ENCODE results near the gene ITGB3BP.
"Not testable (repeated sequence)": the region's sequence is repeated elsewhere in the genome, so short reads cannot be mapped to it uniquely, and the experiment has no call there.

ITGB3BP gene, protein sequence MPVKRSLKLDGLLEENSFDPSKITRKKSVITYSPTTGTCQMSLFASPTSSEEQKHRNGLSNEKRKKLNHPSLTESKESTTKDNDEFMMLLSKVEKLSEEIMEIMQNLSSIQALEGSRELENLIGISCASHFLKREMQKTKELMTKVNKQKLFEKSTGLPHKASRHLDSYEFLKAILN

DNA sequence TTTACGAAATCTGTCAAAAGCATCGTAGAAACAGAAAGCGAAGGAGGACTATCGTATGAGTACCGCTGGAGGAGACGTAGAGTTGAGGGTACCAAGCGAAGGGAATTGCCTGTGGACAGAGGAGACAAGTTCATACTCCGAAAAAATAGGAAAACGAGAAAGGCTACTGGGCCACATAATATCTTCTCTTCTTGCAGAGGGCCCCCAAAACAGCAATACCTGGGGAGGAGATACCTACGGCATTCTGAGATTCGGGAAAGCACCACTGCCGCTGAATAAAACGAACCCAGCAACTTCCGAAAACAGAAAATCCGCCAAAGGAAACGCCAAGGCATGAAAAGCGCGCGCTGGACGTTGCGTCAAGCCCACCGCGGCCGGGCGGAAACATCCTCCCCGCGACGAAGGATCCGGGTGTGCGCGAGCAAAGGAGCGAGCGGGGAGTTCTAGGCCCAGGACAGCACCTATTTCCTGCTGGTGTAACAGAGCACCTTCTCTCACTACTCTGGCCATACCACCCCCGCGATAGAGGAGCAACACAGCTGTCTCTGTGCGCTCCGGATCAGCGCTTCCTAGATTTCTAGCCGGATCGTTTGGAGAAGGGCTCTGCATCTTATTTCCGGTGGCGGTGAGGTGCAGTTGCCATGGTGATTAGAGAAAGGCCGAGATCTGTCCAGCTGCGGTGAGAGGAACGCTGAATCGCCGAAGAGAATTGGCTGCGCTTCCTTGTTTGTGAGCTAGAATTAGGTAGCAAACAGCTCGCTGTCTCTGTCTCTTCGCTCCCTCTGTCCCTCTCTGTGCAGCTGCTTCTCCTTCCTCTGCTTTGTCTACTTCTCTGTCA, at the start of gene ITGB3BP, which contains the start of gene EFCAB7:
ITGB3BP (minus strand) TSS at position 335 of the 838 bp plus-strand sequence; CDS start at position 243, 92 bp downstream.
EFCAB7 (plus strand) TSS at position 635 of the 838 bp plus-strand sequence. CDS start 2,048 bp downstream, outside the sequence.
- peak; percentile 95 for DNase-seq

DNA sequence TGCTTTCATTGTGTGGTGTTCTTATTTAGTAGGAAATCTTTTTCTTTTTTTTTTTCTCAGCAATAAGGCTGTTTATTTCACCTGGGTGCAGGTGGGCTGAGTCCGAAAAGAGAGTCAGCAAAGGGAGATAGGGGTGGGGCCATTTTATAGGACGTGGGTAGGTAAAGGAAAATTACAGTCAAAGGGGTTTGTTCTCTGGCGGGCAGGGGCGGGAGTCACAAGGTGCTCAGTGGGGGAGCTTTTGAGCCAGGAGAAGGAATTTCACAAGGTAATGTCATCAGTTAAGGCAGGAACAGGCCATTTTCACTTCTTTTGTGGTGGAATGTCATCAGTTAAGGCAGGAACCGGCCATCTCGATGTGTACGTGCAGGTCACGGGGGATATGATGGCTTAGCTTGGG, 49.7 kb upstream of the ITGB3BP start:
- not testable (repeated sequence) for DNase-seq

DNA sequence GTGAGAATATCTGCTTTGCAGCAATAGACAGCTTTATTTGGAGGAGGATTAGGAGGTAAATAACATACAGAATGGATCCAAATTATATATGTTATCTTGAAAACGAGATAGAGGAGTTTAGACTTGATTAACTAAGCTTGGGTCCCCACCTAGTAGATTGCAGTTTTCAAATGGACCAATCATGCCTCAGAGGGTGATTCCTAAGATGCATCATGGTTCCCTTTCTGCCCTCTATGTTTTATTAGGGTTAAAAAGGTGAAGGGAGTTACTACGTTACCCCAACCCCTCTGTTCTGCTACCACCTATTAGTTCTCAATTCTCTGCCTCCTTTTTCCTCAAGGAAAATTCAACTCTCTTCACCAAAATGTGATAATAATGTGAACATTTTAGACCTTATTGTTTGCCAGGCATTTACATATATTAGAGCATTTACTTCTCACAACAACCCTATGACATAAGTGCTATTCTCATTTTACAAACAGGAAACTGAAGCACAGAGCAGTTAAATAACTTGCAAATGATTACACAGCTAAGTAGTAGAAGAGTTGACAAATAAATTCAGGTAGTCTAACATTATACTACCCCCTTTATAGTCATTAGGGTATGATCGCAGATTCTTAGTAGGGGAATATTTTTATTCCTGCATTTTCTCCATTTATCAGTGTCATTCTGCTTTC, 46.8 kb upstream of the ITGB3BP start:
- no peak for DNase-seq

- DNase-seq: no peak
These were observed 46.0 kb upstream of the ITGB3BP start for GRCh38 chr1:63569068-63569467.

DNA sequence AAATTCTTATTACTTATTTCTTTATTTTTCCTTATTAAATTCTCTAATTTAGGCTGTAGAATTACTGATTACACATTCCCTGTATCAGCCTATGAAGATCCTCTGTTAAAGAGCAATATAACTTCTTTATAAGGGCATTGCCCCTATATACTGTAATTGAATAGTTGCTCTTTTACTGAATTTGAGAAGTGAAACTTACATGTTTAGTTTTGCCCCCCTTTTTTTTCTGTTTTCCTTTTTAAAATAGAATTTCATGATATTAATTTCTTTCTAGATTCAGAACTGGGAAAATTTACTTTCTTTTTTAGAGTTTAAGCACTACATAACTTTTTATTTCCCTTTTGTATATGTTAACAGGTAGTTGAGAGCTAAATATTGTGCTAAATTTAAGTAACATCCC, 40.7 kb upstream of the ITGB3BP start:
- no peak for DNase-seq

GRCh38 chr1:63559357-63559756, 36.3 kb upstream of the ITGB3BP start:
- DNase-seq: no peak

DNA sequence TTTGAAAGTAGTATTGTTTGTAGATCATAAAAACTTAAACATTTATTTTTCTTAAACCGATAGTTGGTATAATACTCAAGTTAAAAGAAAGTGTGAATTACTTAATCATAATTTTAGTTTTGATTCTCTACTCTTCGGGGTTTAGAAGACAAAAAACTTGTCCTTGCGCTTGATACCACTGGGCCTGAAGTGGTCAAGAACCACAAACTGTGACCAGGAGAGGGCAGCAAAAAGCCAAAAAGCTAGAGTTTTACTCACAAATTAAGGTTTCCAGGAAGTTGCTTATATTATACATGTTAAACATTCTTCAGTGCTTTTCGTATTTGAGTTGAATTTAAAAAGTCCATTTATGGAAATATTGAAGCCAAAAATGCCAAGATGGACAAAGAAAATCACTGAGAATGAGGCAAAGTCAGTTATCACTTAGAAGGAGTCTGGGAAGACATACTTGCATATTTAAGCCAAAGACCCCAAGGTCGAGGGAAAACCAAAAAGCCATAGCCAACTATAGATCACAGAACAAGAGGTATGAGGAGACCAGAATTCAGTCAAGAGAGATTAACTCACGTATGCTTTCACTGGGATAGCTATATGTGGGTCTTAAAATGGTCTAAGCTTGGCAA, 34.5 kb upstream of the ITGB3BP start:
- DNase-seq: no peak

DNA sequence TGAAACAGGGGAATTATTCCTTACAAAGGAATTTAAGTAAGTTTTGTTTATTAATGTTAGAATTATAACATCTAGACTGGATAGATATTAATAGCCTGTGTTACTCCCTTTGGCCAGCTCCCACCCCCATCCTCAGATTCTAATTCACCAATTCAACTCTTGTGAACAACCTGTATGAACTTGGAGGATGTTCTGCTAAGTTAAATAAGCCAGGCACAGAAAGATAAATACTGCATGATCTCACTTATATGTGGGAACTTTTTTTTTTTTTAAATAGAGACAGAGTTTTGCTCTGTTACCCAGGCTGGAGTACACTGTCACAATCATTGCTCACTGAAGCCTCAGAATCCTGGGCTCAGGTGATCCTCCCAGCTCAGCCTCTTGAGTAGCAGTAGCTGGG, 32.5 kb upstream of the ITGB3BP start:
- no peak for DNase-seq

DNA sequence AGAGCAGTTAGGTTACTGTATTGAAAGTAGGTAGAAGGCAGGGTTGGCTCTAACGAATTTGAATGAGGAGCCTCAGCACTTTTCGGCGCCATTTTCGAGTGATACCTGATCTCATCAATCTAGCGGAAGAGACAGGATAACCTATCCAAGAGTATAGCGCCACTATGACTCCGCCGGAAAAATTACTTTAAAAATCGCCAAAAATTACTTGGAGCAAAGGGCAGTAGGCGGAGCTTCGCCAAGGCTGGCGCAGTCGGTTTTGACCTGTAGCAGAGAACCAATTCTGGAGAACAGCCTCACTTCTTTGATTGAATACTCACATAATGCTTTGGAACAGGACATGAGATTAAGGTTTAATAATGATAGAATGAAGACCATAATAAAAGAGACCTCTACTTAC, 25.9 kb upstream of the ITGB3BP start:
- no peak for DNase-seq

DNA sequence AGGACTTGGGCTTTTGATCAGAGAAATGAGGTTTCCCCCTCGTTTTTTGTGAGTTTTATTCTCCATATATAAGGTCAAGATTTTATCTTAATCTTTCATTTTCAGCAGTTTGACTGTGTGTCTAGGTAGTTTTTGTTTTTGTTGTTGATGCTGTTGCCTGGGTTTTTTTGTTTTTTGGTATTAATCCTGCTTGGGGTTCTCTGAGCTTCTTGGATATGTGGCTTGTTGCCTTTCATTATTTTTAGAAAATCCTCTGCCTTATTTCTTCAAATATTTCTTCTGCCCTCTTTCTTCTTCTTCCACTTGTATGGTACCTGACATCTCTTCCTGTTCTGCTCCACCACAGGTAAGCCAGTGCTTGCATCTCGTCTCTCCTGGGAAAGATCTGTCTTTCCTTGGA, 25.3 kb upstream of the ITGB3BP start:
- no peak for DNase-seq

DNA sequence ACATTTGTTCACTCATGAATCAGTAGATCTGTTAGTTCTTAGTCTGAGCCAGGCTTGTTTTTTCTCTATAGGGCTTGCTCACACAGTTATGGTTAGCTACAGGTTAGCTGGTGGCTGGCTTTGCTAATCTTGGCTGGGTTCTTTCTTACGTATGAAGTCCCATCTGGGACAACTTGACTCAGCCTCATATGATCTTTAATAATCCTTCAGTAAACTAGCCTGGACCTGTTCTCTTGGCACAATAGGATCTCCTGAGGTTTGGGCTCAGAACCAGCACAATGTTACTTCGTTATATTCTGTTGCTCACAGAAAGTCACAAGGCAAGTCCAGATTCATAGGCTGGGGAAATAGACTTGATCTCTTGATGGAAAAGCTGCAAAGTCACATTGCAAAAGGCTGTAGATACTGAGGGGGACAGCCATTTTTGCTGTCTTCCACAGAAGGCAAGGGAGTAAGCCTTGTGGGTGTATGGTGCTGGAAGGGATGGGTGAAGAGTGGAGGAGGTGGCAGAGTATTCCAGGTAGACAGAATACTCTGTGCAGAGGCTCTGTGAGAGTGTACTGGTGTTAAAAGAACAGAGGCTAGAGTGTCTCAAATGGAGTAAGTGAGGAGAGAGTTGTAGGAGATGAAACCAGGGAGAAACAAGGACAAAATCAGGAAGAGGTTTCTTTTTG, 24.7 kb upstream of the ITGB3BP start:
- DNase-seq: no peak

GRCh38 chr1:63545780-63546179, 22.8 kb upstream of the ITGB3BP start:
- DNase-seq: no peak

- DNase-seq: no peak
These were observed 14.9 kb upstream of the ITGB3BP start for GRCh38 chr1:63537940-63538339.

DNA sequence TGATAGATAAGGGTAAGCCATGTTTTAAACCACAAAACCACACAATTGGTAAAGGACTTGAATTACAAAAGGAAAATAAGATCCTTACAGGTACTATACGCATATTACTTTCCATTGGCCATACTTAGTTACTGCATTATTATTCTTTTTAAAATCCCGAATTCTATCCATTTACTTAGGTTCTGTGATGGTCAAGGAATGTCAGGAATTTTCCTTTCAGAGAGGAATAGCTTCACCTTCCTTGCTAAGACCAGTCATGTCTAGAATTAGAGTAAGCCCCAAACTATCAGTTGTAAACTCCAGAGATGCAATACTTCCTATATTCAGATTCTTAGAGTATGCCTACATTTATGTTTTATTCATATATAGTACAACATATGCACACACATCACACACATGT, 14.0 kb upstream of the ITGB3BP start:
- DNase-seq: no peak

GRCh38 chr1:63534406-63534805, 11.4 kb upstream of the ITGB3BP start:
- DNase-seq: no peak

- peak; percentile 6 for DNase-seq
These were observed 10.9 kb upstream of the ITGB3BP start for GRCh38 chr1:63533931-63534330.

DNA sequence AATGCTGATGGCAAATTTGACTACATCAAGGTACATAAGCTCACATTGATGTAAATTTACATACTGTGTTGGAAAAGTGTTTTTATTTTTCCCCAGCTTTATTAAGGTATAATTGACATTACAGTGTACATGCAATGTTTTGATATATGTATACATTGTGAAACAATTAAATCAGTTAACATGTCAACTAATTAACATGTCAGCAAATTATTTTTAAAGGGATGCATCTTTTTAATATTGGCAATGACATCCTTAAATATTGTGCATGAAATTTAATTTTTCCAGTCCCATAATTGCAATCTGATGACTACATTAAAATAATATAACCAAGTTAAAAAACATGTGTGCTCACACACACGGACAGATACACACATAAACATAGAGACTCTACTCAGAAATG, 9.7 kb upstream of the ITGB3BP start:
- no peak for DNase-seq

DNA sequence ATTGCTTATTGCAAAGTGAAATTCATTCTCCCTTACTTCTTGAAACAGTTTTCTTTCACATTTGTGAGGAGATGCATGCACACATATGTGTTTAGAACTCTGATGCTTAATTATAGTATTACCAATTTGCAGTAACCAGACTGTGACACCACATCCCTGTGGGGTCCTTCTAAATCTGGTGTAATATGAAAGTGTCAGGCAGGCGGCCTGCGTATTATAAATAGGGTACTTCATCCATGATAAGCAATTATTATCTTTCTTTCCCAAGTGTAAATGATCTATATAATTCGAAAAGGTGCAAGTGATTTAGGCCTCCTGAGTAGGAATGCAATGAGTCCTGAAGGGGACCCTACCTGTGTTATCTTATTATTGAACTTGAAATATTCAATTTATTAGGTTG, 1.2 kb upstream of the ITGB3BP start:
- DNase-seq: no peak

DNA sequence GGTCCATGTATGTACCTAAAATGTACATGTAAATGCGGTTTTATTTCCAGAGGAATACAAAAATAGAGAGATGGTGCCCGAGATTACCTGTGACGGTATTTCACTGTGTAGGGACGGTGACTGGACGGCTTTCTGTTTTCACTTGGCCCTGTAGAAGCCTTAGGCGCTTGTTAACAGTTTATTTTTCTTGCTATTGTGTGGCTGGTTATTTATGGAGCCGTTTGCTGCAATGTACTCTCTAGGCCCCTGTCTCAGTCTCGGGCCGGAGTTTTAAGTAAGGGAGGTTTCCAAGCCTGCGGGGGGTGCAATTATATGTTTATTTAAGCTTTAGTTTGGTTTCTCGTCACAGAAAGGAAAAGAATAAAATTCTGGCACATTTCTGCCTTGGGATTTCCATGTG, 713 bp upstream of the ITGB3BP start:
- DNase-seq: no peak

DNA sequence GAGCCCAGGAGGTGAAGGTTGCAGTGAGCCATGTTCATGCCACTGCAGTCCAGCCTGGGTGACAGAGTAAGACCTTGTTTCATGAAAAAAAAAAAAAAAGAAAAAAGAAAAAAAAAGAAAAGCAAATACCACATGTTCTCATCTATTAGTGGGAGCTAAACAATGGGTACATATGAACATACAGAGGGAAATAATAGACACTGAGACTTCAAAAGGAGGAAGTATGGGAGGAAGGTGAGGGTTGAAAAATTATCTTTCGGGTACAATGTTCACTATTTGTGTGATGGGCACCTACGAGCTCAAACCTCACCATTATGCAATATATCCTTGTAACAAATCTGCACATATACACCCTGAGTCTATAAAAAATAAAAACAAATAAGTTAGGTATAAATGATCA, 6.4 kb downstream of the ITGB3BP start:
- DNase-seq: no peak

GRCh38 chr1:63512584-63512983, 10.4 kb downstream of the ITGB3BP start:
- DNase-seq: no peak

DNA sequence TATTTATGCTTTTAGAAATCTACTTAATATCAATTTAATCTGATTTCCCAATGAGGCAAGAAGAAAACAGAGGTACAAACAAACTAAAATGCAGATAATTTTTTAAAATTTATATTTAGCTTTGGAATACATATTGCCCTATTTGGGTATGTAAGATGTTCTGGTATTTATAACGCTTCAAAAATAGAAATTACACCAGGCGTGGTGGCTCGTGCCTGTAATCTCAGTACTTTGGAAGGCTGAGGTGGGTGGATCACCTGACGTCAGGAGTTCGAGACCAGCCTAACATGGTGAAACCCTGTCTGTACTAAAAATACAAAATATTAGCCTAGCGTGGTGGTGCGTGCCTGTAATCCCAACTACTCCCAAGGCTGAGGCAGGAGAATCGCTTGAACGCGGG, 13.3 kb downstream of the ITGB3BP start:
- DNase-seq: no peak

DNA sequence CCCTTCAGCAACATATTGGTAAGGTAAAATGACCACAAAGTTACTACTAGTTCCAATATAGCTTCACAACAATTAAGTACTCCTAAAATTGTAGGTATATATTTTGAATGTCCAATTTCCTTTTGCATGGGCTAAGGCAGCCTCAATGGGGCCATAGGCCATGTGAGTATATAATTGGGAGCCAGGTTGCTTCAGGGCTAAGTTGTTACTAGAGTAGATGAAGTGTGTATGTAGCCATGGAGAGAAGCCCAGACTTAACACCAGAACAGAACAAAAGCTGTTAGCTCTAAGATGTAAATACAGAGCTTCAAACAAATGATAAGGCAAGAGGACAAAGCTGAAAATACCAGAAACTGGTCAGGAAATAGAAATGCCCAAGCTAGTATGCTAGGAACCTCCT, 16.2 kb downstream of the ITGB3BP start:
- DNase-seq: no peak

All from NCI-H774 (cell line).